ENCODE measurements around the gene MBP.

The MBP gene

GRCh38 chr18:77151033-77151771, 18.6 kb upstream of the MBP start:
- in situ Hi-C loops (cut with MboI; ENCODE audit: low sequenced_read_pairs): no loop called here

- in situ Hi-C loops (cut with MboI; ENCODE audit: low sequenced_read_pairs): no loop called here
Observed at GRCh38 chr18:77150588-77150987, 18.0 kb upstream of the MBP start.

GRCh38 chr18:77148289-77148688, 15.7 kb upstream of the MBP start:
- in situ Hi-C loops (cut with MboI; ENCODE audit: low sequenced_read_pairs): no loop called here

- in situ Hi-C loops (cut with MboI; ENCODE audit: low sequenced_read_pairs): no loop called here
Observed at GRCh38 chr18:77147418-77147852, 14.9 kb upstream of the MBP start.

GRCh38 chr18:77146249-77147080, 13.9 kb upstream of the MBP start:
- in situ Hi-C loops (cut with MboI; ENCODE audit: low sequenced_read_pairs): no loop called here

GRCh38 chr18:77145364-77145901, 12.8 kb upstream of the MBP start:
- in situ Hi-C loops (cut with MboI; ENCODE audit: low sequenced_read_pairs): no loop called here

GRCh38 chr18:77144451-77145118, 12.0 kb upstream of the MBP start:
- in situ Hi-C loops (cut with MboI; ENCODE audit: low sequenced_read_pairs): no loop called here

GRCh38 chr18:77144046-77144445, 11.5 kb upstream of the MBP start:
- in situ Hi-C loops (cut with MboI; ENCODE audit: low sequenced_read_pairs): no loop called here

GRCh38 chr18:77143196-77143595, 10.6 kb upstream of the MBP start:
- in situ Hi-C loops (cut with MboI; ENCODE audit: low sequenced_read_pairs): no loop called here

- in situ Hi-C loops (cut with MboI; ENCODE audit: low sequenced_read_pairs): no loop called here
Observed at GRCh38 chr18:77141401-77142118, 9.0 kb upstream of the MBP start.

GRCh38 chr18:77140439-77141109, 8.0 kb upstream of the MBP start:
- in situ Hi-C loops (cut with MboI; ENCODE audit: low sequenced_read_pairs): no loop called here

- in situ Hi-C loops (cut with MboI; ENCODE audit: low sequenced_read_pairs): no loop called here
Observed at GRCh38 chr18:77140030-77140429, 7.4 kb upstream of the MBP start.

- in situ Hi-C loops (cut with MboI; ENCODE audit: low sequenced_read_pairs): no loop called here
Observed at GRCh38 chr18:77139619-77140018, 7.0 kb upstream of the MBP start.

GRCh38 chr18:77138270-77138669, 5.7 kb upstream of the MBP start:
- in situ Hi-C loops (cut with MboI; ENCODE audit: low sequenced_read_pairs): no loop called here

- in situ Hi-C loops (cut with MboI; ENCODE audit: low sequenced_read_pairs): no loop called here
Observed at GRCh38 chr18:77137851-77138250, 5.3 kb upstream of the MBP start.

- in situ Hi-C loops (cut with MboI; ENCODE audit: low sequenced_read_pairs): no loop called here
Observed at GRCh38 chr18:77136871-77137665, 4.5 kb upstream of the MBP start.

- in situ Hi-C loops (cut with MboI; ENCODE audit: low sequenced_read_pairs): no loop called here
Observed at GRCh38 chr18:77136076-77136718, 3.6 kb upstream of the MBP start.

- in situ Hi-C loops (cut with MboI; ENCODE audit: low sequenced_read_pairs): no loop called here
Observed at GRCh38 chr18:77135339-77136075, 2.9 kb upstream of the MBP start.

All from HL-60/S4 treated with phorbol 12-myristate 13-acetate at 8.2 ng/mL for 4 days and 3 days (cell line).